ENCODE measurements around the gene ZNF786. TPM values are rescaled to one million over a fixed set of nuclear protein-coding genes. Genes with fewer than 3 reads are reported as not detected.

Gene ZNF786
- total RNA-seq, 1 experiment from 2014 or later: 4.2 TPM

- intact Hi-C loops (cut with micrococcal nuclease): no loop called here
- H3K4me1 ChIP-seq (ENCODE audit: insufficient read depth, low read length): no peaks in the 10 kb centered on the region
- no peak overlapping the region for H3K9ac ChIP-seq (ENCODE audit: low read length)
- no peaks in the 10 kb centered on the region for H4K20me1 ChIP-seq (ENCODE audit: low read length)
- no peak overlapping the region for H3K4me2 ChIP-seq (ENCODE audit: low read length)
- no peaks in the 10 kb centered on the region for H3K36me3 ChIP-seq (ENCODE audit: low read depth, low read length)
- no peak overlapping the region for H2AFZ ChIP-seq (ENCODE audit: low read length)
- DNase-seq: no peak
- no peaks in the 10 kb centered on the region for H3K27me3 ChIP-seq (ENCODE audit: low read length)
- H3F3A ChIP-seq (ENCODE audit: low read length, unreplicated experiment): no peaks in the 10 kb centered on the region
- H3K9me3 ChIP-seq (ENCODE audit: low read length): no peaks in the 10 kb centered on the region
- POLR2A ChIA-PET (ENCODE audit: unreplicated experiment): no interaction called here
- H3K79me2 ChIP-seq (ENCODE audit: low read length): no peaks in the 10 kb centered on the region
- TF ChIP-seq CTCF (conservative IDR thresholded peaks at IDR 0.05; ENCODE audit: low read depth, low read length) (no peak), EZH2 (IDR thresholded peaks at IDR 0.05; ENCODE audit: low read length, unreplicated experiment) (no peak), EZH2phosphoT487 (IDR thresholded peaks at IDR 0.05; ENCODE audit: borderline replicate concordance, low read length) (no peak)
- H3K27ac ChIP-seq (ENCODE audit: low read length): no peak overlapping the region
- CTCF ChIA-PET: no interaction called here
- no TSS peak for BruUV-seq (replicated peaks)
- no peak for ATAC-seq
- no peaks in the 10 kb centered on the region for H3K9me2 ChIP-seq (replicated peaks; ENCODE audit: low read length)
- no peak overlapping the region for H3K4me3 ChIP-seq (ENCODE audit: low read length)
Measured at GRCh38 chr7:149100821-149101220, 10.3 kb upstream of the ZNF786 start.

DNA sequence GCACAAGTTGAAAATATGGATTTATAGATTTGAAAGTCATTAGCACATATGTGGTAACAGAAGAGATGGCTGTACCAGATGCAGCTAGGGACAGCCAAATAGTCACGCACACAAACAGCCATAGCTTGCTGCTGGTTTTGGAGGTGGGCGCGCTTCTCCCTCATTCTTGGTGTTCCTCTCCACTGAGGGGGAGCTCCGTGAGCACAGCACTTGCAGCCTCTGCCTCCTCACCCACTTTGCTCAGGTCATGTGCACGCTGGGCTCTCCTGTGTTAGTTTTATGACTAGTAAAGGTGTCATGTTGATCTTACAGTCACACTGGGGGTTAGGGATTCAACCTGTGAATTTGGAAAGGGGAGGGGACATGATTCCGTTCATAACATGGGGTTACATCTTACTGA, 8.5 kb upstream of the ZNF786 start:
- ChIA-PET POLR2A (ENCODE audit: unreplicated experiment) (no interaction called here), CTCF (no interaction called here)
- H3K27me3 ChIP-seq (ENCODE audit: low read length): no peaks in the 10 kb centered on the region
- TF ChIP-seq EZH2 (IDR thresholded peaks at IDR 0.05; ENCODE audit: low read length, unreplicated experiment): no peak
- TF ChIP-seq CTCF (conservative IDR thresholded peaks at IDR 0.05; ENCODE audit: low read depth, low read length): no peak
- TF ChIP-seq EZH2phosphoT487 (IDR thresholded peaks at IDR 0.05; ENCODE audit: borderline replicate concordance, low read length): no peak
- no peaks in the 10 kb centered on the region for H3K36me3 ChIP-seq (ENCODE audit: low read depth, low read length)
- BruUV-seq (replicated peaks): no TSS peak
- no peaks in the 10 kb centered on the region for H3K9me3 ChIP-seq (ENCODE audit: low read length)
- H3K9ac ChIP-seq (ENCODE audit: low read length): no peak overlapping the region
- no peak overlapping the region for H3K4me3 ChIP-seq (ENCODE audit: low read length)
- no peak overlapping the region for H3K4me2 ChIP-seq (ENCODE audit: low read length)
- DNase-seq: no peak
- intact Hi-C loops (cut with micrococcal nuclease): no loop called here
- peak; percentile 50 for ATAC-seq
- no peaks in the 10 kb centered on the region for H3K4me1 ChIP-seq (ENCODE audit: insufficient read depth, low read length)
- no peaks in the 10 kb centered on the region for H4K20me1 ChIP-seq (ENCODE audit: low read length)
- no peaks in the 10 kb centered on the region for H3K9me2 ChIP-seq (replicated peaks; ENCODE audit: low read length)
- H3K79me2 ChIP-seq (ENCODE audit: low read length): no peaks in the 10 kb centered on the region
- H3F3A ChIP-seq (ENCODE audit: low read length, unreplicated experiment): no peaks in the 10 kb centered on the region
- no peak overlapping the region for H2AFZ ChIP-seq (ENCODE audit: low read length)
- H3K27ac ChIP-seq (ENCODE audit: low read length): no peak overlapping the region

- Histone ChIP-seq H3F3A (ENCODE audit: low read length, unreplicated experiment) (no peaks in the 10 kb centered on the region), H3K9me2 (replicated peaks; ENCODE audit: low read length) (no peaks in the 10 kb centered on the region), H3K9me3 (ENCODE audit: low read length) (no peaks in the 10 kb centered on the region), H3K4me2 (ENCODE audit: low read length) (no peak overlapping the region), H3K9ac (ENCODE audit: low read length) (no peak overlapping the region), H3K4me1 (ENCODE audit: insufficient read depth, low read length) (no peaks in the 10 kb centered on the region), H3K36me3 (ENCODE audit: low read depth, low read length) (no peaks in the 10 kb centered on the region), H3K4me3 (ENCODE audit: low read length) (no peak overlapping the region), H2AFZ (ENCODE audit: low read length) (no peak overlapping the region), H3K27ac (ENCODE audit: low read length) (no peak overlapping the region), H4K20me1 (ENCODE audit: low read length) (no peaks in the 10 kb centered on the region), H3K27me3 (ENCODE audit: low read length) (no peaks in the 10 kb centered on the region), H3K79me2 (ENCODE audit: low read length) (no peaks in the 10 kb centered on the region)
- BruUV-seq (replicated peaks): no TSS peak
- ChIA-PET CTCF (no interaction called here), POLR2A (ENCODE audit: unreplicated experiment) (no interaction called here)
- intact Hi-C loops (cut with micrococcal nuclease): no loop called here
- DNase-seq (no peak), ATAC-seq (no peak)
- no peak for TF ChIP-seq EZH2phosphoT487 (IDR thresholded peaks at IDR 0.05; ENCODE audit: borderline replicate concordance, low read length)
Measured at GRCh38 chr7:149097088-149097487, 6.6 kb upstream of the ZNF786 start.
